ENCODE data around the gene IPPK.

GRCh38 chr9:92642564-92642963, 27.4 kb downstream of the IPPK start:
- TF ChIP-seq EZH2 (IDR thresholded peaks at IDR 0.05; ENCODE audit: insufficient read depth, poor library complexity, severe bottlenecking), result no peak
- TF ChIP-seq EZH2phosphoT487 (IDR thresholded peaks at IDR 0.05; ENCODE audit: insufficient read depth, low read depth), result no peak

Measured in GM23248 (cell line).